Measurements from ENCODE around the gene PPFIBP2.

Gene PPFIBP2

GRCh38 chr11:7563281-7563680 is 49.5 kb downstream of the PPFIBP2 start:
- H3K27me3 ChIP-seq (ENCODE audit: insufficient read depth, insufficient read length): no peaks in the 10 kb centered on the region
- no peaks in the 10 kb centered on the region for H3K36me3 ChIP-seq (ENCODE audit: insufficient read depth, insufficient read length, low read length)
- H3K9ac ChIP-seq (ENCODE audit: insufficient read length, low read depth): no peak overlapping the region
- TF ChIP-seq ZNF274 (IDR thresholded peaks at IDR 0.05; ENCODE audit: low read depth, low read length): no peak
- no peak for TF ChIP-seq YY1 (IDR thresholded peaks at IDR 0.05; ENCODE audit: insufficient read depth, insufficient read length)
- no peak for TF ChIP-seq SUZ12 (IDR thresholded peaks at IDR 0.05; ENCODE audit: extremely low read depth, insufficient read depth, insufficient read length)
- H3K9me3 ChIP-seq (ENCODE audit: insufficient read depth, low read length): peaks cover 6% of the 10 kb centered on the region; the same call in 1 of the 2 replicates
- H3K4me3 ChIP-seq (ENCODE audit: insufficient read length, low read depth): no peak overlapping the region
- DNase-seq (ENCODE audit: low read depth, low spot score): no peak
- H3K4me1 ChIP-seq (ENCODE audit: insufficient read depth, insufficient read length): no peaks in the 10 kb centered on the region

- H3K36me3 ChIP-seq (ENCODE audit: insufficient read depth, insufficient read length, low read length): no peaks in the 10 kb centered on the region
- TF ChIP-seq ZNF274 (IDR thresholded peaks at IDR 0.05; ENCODE audit: low read depth, low read length): no peak
- TF ChIP-seq YY1 (IDR thresholded peaks at IDR 0.05; ENCODE audit: insufficient read depth, insufficient read length): no peak
- TF ChIP-seq SUZ12 (IDR thresholded peaks at IDR 0.05; ENCODE audit: extremely low read depth, insufficient read depth, insufficient read length): no peak
- no peaks in the 10 kb centered on the region for H3K27me3 ChIP-seq (ENCODE audit: insufficient read depth, insufficient read length)
- H3K4me3 ChIP-seq (ENCODE audit: insufficient read length, low read depth): no peak overlapping the region
- no peaks in the 10 kb centered on the region for H3K4me1 ChIP-seq (ENCODE audit: insufficient read depth, insufficient read length)
- H3K9me3 ChIP-seq (ENCODE audit: insufficient read depth, low read length): peaks cover 15% of the 10 kb centered on the region; the same call in 1 of the 2 replicates
- no peak for DNase-seq (ENCODE audit: low read depth, low spot score)
- no peak overlapping the region for H3K9ac ChIP-seq (ENCODE audit: insufficient read length, low read depth)
Measured at GRCh38 chr11:7564803-7565202, 51.0 kb downstream of the PPFIBP2 start.

GRCh38 chr11:7567311-7567710 is 53.5 kb downstream of the PPFIBP2 start:
- Histone ChIP-seq H3K9me3 (ENCODE audit: insufficient read depth, low read length) (peaks cover 15% of the 10 kb centered on the region; the same call in 1 of the 2 replicates), H3K27me3 (ENCODE audit: insufficient read depth, insufficient read length) (no peaks in the 10 kb centered on the region), H3K9ac (ENCODE audit: insufficient read length, low read depth) (no peak overlapping the region), H3K4me3 (ENCODE audit: insufficient read length, low read depth) (no peak overlapping the region), H3K36me3 (ENCODE audit: insufficient read depth, insufficient read length, low read length) (no peaks in the 10 kb centered on the region), H3K4me1 (ENCODE audit: insufficient read depth, insufficient read length) (peaks cover 2% of the 10 kb centered on the region)
- TF ChIP-seq YY1 (IDR thresholded peaks at IDR 0.05; ENCODE audit: insufficient read depth, insufficient read length) (no peak), SUZ12 (IDR thresholded peaks at IDR 0.05; ENCODE audit: extremely low read depth, insufficient read depth, insufficient read length) (no peak), ZNF274 (IDR thresholded peaks at IDR 0.05; ENCODE audit: low read depth, low read length) (no peak)
- no peak for DNase-seq (ENCODE audit: low read depth, low spot score)

GRCh38 chr11:7569044-7569443 is 55.2 kb downstream of the PPFIBP2 start:
- no peaks in the 10 kb centered on the region for H3K27me3 ChIP-seq (ENCODE audit: insufficient read depth, insufficient read length)
- TF ChIP-seq ZNF274 (IDR thresholded peaks at IDR 0.05; ENCODE audit: low read depth, low read length) (no peak), YY1 (IDR thresholded peaks at IDR 0.05; ENCODE audit: insufficient read depth, insufficient read length) (no peak), SUZ12 (IDR thresholded peaks at IDR 0.05; ENCODE audit: extremely low read depth, insufficient read depth, insufficient read length) (no peak)
- peaks cover 15% of the 10 kb centered on the region; the same call in 1 of the 2 replicates for H3K9me3 ChIP-seq (ENCODE audit: insufficient read depth, low read length)

GRCh38 chr11:7570241-7570640 is 56.4 kb downstream of the PPFIBP2 start:
- TF ChIP-seq SUZ12 (IDR thresholded peaks at IDR 0.05; ENCODE audit: extremely low read depth, insufficient read depth, insufficient read length) (no peak), ZNF274 (IDR thresholded peaks at IDR 0.05; ENCODE audit: low read depth, low read length) (no peak), YY1 (IDR thresholded peaks at IDR 0.05; ENCODE audit: insufficient read depth, insufficient read length) (no peak)
- Histone ChIP-seq H3K27me3 (ENCODE audit: insufficient read depth, insufficient read length) (no peaks in the 10 kb centered on the region), H3K9ac (ENCODE audit: insufficient read length, low read depth) (no peak overlapping the region), H3K9me3 (ENCODE audit: insufficient read depth, low read length) (peaks cover 15% of the 10 kb centered on the region; the same call in 1 of the 2 replicates), H3K4me1 (ENCODE audit: insufficient read depth, insufficient read length) (peaks cover 10% of the 10 kb centered on the region), H3K36me3 (ENCODE audit: insufficient read depth, insufficient read length, low read length) (no peaks in the 10 kb centered on the region), H3K4me3 (ENCODE audit: insufficient read length, low read depth) (no peak overlapping the region)
- DNase-seq (ENCODE audit: low read depth, low spot score): no peak

More at GRCh38 chr11:7569044-7569443, 55.2 kb downstream of the PPFIBP2 start:
- Histone ChIP-seq H3K4me1 (ENCODE audit: insufficient read depth, insufficient read length) (peaks cover 7% of the 10 kb centered on the region), H3K4me3 (ENCODE audit: insufficient read length, low read depth) (no peak overlapping the region), H3K36me3 (ENCODE audit: insufficient read depth, insufficient read length, low read length) (no peaks in the 10 kb centered on the region), H3K9ac (ENCODE audit: insufficient read length, low read depth) (no peak overlapping the region)
- DNase-seq (ENCODE audit: low read depth, low spot score): no peak

- Histone ChIP-seq H3K36me3 (ENCODE audit: insufficient read depth, insufficient read length, low read length) (no peaks in the 10 kb centered on the region), H3K9me3 (ENCODE audit: insufficient read depth, low read length) (peaks cover 15% of the 10 kb centered on the region; the same call in 1 of the 2 replicates), H3K4me3 (ENCODE audit: insufficient read length, low read depth) (no peak overlapping the region), H3K4me1 (ENCODE audit: insufficient read depth, insufficient read length) (peaks cover 14% of the 10 kb centered on the region), H3K9ac (ENCODE audit: insufficient read length, low read depth) (no peak overlapping the region), H3K27me3 (ENCODE audit: insufficient read depth, insufficient read length) (no peaks in the 10 kb centered on the region)
- no peak for DNase-seq (ENCODE audit: low read depth, low spot score)
- TF ChIP-seq SUZ12 (IDR thresholded peaks at IDR 0.05; ENCODE audit: extremely low read depth, insufficient read depth, insufficient read length) (no peak), ZNF274 (IDR thresholded peaks at IDR 0.05; ENCODE audit: low read depth, low read length) (no peak), YY1 (IDR thresholded peaks at IDR 0.05; ENCODE audit: insufficient read depth, insufficient read length) (no peak)
Measured at GRCh38 chr11:7570938-7571521, 57.2 kb downstream of the PPFIBP2 start.

- Histone ChIP-seq H3K9ac (ENCODE audit: insufficient read length, low read depth) (no peak overlapping the region), H3K9me3 (ENCODE audit: insufficient read depth, low read length) (peaks cover 15% of the 10 kb centered on the region; the same call in 1 of the 2 replicates), H3K36me3 (ENCODE audit: insufficient read depth, insufficient read length, low read length) (no peaks in the 10 kb centered on the region), H3K27me3 (ENCODE audit: insufficient read depth, insufficient read length) (no peaks in the 10 kb centered on the region), H3K4me1 (ENCODE audit: insufficient read depth, insufficient read length) (peaks cover 20% of the 10 kb centered on the region), H3K4me3 (ENCODE audit: insufficient read length, low read depth) (no peak overlapping the region)
- TF ChIP-seq SUZ12 (IDR thresholded peaks at IDR 0.05; ENCODE audit: extremely low read depth, insufficient read depth, insufficient read length): no peak
- TF ChIP-seq YY1 (IDR thresholded peaks at IDR 0.05; ENCODE audit: insufficient read depth, insufficient read length): no peak
- no peak for TF ChIP-seq ZNF274 (IDR thresholded peaks at IDR 0.05; ENCODE audit: low read depth, low read length)
- DNase-seq (ENCODE audit: low read depth, low spot score): peak; percentile 80
Measured at GRCh38 chr11:7571640-7572000, 57.8 kb downstream of the PPFIBP2 start.

Data from NT2/D1 (cell line).